AG10803 (cell line): Measurements from ENCODE around the gene PTPRD.

Experiments used
- DNase-seq: peaks from one replicate; pipeline ENCODE4 v3.0.0; 2010; ENCODE audit warnings: low read depth
- H3K4me3 ChIP-seq: 2 replicates; pipeline ENCODE4 v1.5.1; 2011; ENCODE audit warnings: mild to moderate bottlenecking, low read length, control low read depth
- CTCF ChIP-seq: conservative IDR thresholded peaks from 2 replicates; pipeline ENCODE4 v1.5.1; 2011; ENCODE audit warnings: mild to moderate bottlenecking, low read length, control low read depth, inconsistent platforms

The PTPRD gene

GRCh38 chr9:9612270-9612669 is 1000.5 kb downstream of the PTPRD start:
- TF ChIP-seq CTCF = no peak
- H3K4me3 ChIP-seq = no peak overlapping the region
- no peak for DNase-seq

- TF ChIP-seq CTCF = no peak
- H3K4me3 ChIP-seq = no peak overlapping the region
- no peak for DNase-seq
Observed at GRCh38 chr9:9605681-9606080, 1007.1 kb downstream of the PTPRD start.

DNA sequence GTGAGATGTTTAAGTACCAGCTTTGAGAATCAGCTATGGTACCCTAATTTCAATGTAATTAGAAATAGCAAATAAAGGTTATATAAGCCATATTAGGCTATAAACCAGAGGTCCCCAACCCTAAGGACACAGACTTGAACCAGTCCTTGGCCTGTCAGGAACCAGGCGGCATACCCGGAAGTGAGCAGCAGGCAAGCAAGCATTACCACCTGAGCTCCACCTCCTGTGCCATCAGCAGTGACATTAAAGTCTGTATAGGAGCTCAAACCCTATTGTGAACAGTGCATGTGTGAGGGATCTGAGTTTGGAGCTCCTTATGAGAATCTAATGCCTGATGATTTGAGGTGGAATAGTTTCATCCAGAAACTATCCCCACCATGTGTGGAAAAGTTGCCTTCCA is 1009.5 kb downstream of the PTPRD start:
- DNase-seq = no peak
- H3K4me3 ChIP-seq = no peak overlapping the region
- no peak for TF ChIP-seq CTCF

GRCh38 chr9:9598723-9599122 is 1014.1 kb downstream of the PTPRD start:
- no peak overlapping the region for H3K4me3 ChIP-seq
- no peak for TF ChIP-seq CTCF
- DNase-seq = no peak

DNA sequence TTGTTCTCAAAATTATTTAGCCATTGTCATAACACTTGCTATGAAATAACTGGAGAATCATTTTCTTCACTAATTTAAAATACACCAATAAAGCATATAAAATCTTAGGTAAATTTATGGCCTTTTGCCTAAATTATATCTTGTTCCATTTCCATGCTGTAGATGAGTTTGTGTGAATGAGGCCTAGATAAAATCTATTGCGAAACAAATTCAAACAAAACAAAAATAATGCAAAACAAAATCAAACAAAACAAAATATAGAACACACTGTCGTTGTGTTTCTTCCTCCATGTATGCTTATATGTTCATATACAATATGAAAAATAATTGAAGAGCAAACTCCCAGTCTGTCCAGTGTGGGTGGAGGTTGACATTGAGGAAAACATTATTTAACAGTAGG is 1020.7 kb downstream of the PTPRD start:
- no peak for TF ChIP-seq CTCF
- no peak overlapping the region for H3K4me3 ChIP-seq
- no peak for DNase-seq

DNA sequence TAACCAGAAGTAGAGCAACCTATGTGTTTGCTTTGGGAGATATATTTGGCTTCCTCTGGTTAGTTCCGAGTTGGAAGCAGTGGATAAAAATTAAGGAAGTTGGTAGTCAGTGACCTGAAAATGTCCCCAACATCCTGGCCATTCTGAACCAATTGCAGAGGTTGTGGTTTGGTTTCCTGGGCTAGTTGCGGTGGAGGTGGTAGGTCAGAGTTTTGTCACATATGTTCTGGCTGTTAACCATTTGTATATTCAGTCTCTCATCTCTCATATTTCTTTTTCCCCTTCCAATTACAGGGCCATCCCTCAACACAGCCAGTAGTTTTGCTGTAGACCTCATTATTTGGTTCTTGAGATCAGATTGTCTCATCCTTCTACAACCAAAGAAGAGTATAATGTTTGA is 1026.9 kb downstream of the PTPRD start:
- TF ChIP-seq CTCF = no peak

GRCh38 chr9:9574080-9574479 is 1038.7 kb downstream of the PTPRD start:
- no peak for TF ChIP-seq CTCF
- no peak overlapping the region for H3K4me3 ChIP-seq
- DNase-seq = no peak

More for the DNA sequence above, 1026.9 kb downstream of the PTPRD start:
- H3K4me3 ChIP-seq = no peak overlapping the region
- no peak for DNase-seq
